GM18520 (cell line): ENCODE results near the gene TRMT44.

Experiments
- ATAC-seq: cut with Tn5 transposase; IDR thresholded peaks from one replicate; pipeline ENCODE4 v1.9.1; 2021; ENCODE audit not compliant: unreplicated experiment

Gene TRMT44

GRCh38 chr4:8440492-8441311, at the start of gene TRMT44, which contains the start of gene ACOX3:
Gene TRMT44 (plus strand): TSS chr4:8440777. CDS start chr4:8440823, 46 bp downstream.
Gene ACOX3 (minus strand): TSS chr4:8440723. CDS start chr4:8416521, 24,202 bp downstream.
- ATAC-seq: peak; percentile 70

GRCh38 chr4:8391071-8391470, 49.5 kb upstream of the TRMT44 start:
- ATAC-seq: no peak

GRCh38 chr4:8391972-8392371, 48.6 kb upstream of the TRMT44 start:
- peak; percentile 88 for ATAC-seq

GRCh38 chr4:8392591-8393190, 47.9 kb upstream of the TRMT44 start:
- ATAC-seq: no peak

GRCh38 chr4:8393593-8394038, 47.0 kb upstream of the TRMT44 start:
- ATAC-seq: no peak

- no peak for ATAC-seq
Observed at GRCh38 chr4:8394061-8394519, 46.5 kb upstream of the TRMT44 start.

GRCh38 chr4:8394806-8395205, 45.8 kb upstream of the TRMT44 start:
- ATAC-seq: no peak

GRCh38 chr4:8395504-8396296, 44.9 kb upstream of the TRMT44 start:
- no peak for ATAC-seq

GRCh38 chr4:8396762-8397406, 43.7 kb upstream of the TRMT44 start:
- ATAC-seq: no peak

- no peak for ATAC-seq
Observed at GRCh38 chr4:8398347-8398746, 42.2 kb upstream of the TRMT44 start.

- no peak for ATAC-seq
Observed at GRCh38 chr4:8399298-8399697, 41.3 kb upstream of the TRMT44 start.

- no peak for ATAC-seq
Observed at GRCh38 chr4:8400632-8401325, 39.8 kb upstream of the TRMT44 start.

- no peak for ATAC-seq
Observed at GRCh38 chr4:8401665-8402064, 38.9 kb upstream of the TRMT44 start.

GRCh38 chr4:8402181-8402597, 38.4 kb upstream of the TRMT44 start:
- ATAC-seq: no peak

GRCh38 chr4:8402640-8403039, 37.9 kb upstream of the TRMT44 start:
- no peak for ATAC-seq

GRCh38 chr4:8403173-8403753, 37.3 kb upstream of the TRMT44 start:
- ATAC-seq: no peak

- no peak for ATAC-seq
Observed at GRCh38 chr4:8403976-8404375, 36.6 kb upstream of the TRMT44 start.

- ATAC-seq: no peak
Observed at GRCh38 chr4:8404791-8405515, 35.6 kb upstream of the TRMT44 start.

- no peak for ATAC-seq
Observed at GRCh38 chr4:8405516-8405875, 35.1 kb upstream of the TRMT44 start.
